ENCODE measurements around the gene ZNF93.
"Not testable (repeated sequence)": the region's sequence is repeated elsewhere in the genome, so short reads cannot be mapped to it uniquely, and the experiment has no call there.

Gene ZNF93

GRCh38 chr19:19943848-19944582, 43.3 kb downstream of the ZNF93 start:
- no peak overlapping the region for H3K4me3 ChIP-seq (ENCODE audit: control insufficient read depth, low read depth, low read length)
- no peak for DNase-seq (ENCODE audit: low read depth)
- TF ChIP-seq CTCF (conservative IDR thresholded peaks at IDR 0.05; ENCODE audit: control insufficient read depth, insufficient read depth, low read depth, low read length), result no peak

- no peak overlapping the region for H3K4me3 ChIP-seq (ENCODE audit: control insufficient read depth, low read depth, low read length)
- no peak for TF ChIP-seq CTCF (conservative IDR thresholded peaks at IDR 0.05; ENCODE audit: control insufficient read depth, insufficient read depth, low read depth, low read length)
- DNase-seq (ENCODE audit: low read depth), result no peak
Measured at GRCh38 chr19:19944583-19944880, 43.8 kb downstream of the ZNF93 start.

GRCh38 chr19:19946226-19946625, 45.5 kb downstream of the ZNF93 start:
- no peak overlapping the region for H3K4me3 ChIP-seq (ENCODE audit: control insufficient read depth, low read depth, low read length)
- TF ChIP-seq CTCF (conservative IDR thresholded peaks at IDR 0.05; ENCODE audit: control insufficient read depth, insufficient read depth, low read depth, low read length), result no peak
- no peak for DNase-seq (ENCODE audit: low read depth)

- no peak overlapping the region for H3K4me3 ChIP-seq (ENCODE audit: control insufficient read depth, low read depth, low read length)
- no peak for TF ChIP-seq CTCF (conservative IDR thresholded peaks at IDR 0.05; ENCODE audit: control insufficient read depth, insufficient read depth, low read depth, low read length)
- no peak for DNase-seq (ENCODE audit: low read depth)
Measured at GRCh38 chr19:19948800-19949199, 48.1 kb downstream of the ZNF93 start.

GRCh38 chr19:19955208-19955607, 54.5 kb downstream of the ZNF93 start:
- TF ChIP-seq CTCF (conservative IDR thresholded peaks at IDR 0.05; ENCODE audit: control insufficient read depth, insufficient read depth, low read depth, low read length), result no peak

GRCh38 chr19:19956434-19957075, 55.8 kb downstream of the ZNF93 start:
- H3K4me3 ChIP-seq (ENCODE audit: control insufficient read depth, low read depth, low read length), result no peak overlapping the region
- no peak for DNase-seq (ENCODE audit: low read depth)
- TF ChIP-seq CTCF (conservative IDR thresholded peaks at IDR 0.05; ENCODE audit: control insufficient read depth, insufficient read depth, low read depth, low read length), result no peak

More at GRCh38 chr19:19955208-19955607, 54.5 kb downstream of the ZNF93 start:
- H3K4me3 ChIP-seq (ENCODE audit: control insufficient read depth, low read depth, low read length), result no peak overlapping the region
- DNase-seq (ENCODE audit: low read depth), result no peak

GRCh38 chr19:19957766-19958165, 57.0 kb downstream of the ZNF93 start:
- not testable (repeated sequence) for DNase-seq (ENCODE audit: low read depth); H3K4me3 ChIP-seq (ENCODE audit: control insufficient read depth, low read depth, low read length)
